Upper lobe of left lung (tissue), 4 donors: ENCODE results near the gene CASQ2.

Experiments
- CTCF ChIP-seq, 6 experiments: fragments of 450-650 bp in 4 of 6; fragments of 200-600 bp in 2 of 6; sonication (generic) in 2 of 6; IDR thresholded peaks; one replicate each; pipeline ENCODE4 v1.5.1; 2016 to 2019; ENCODE audit warnings: antibody characterized with exemption in 6 of 6
- EP300 ChIP-seq, 4 donors: sonication (generic); formaldehyde crosslinking; IDR thresholded peaks; one replicate each; pipeline ENCODE4 v1.5.1; 2017; ENCODE audit warnings: antibody characterized with exemption in 4 of 4, control low read depth in 2 of 4
- POLR2A ChIP-seq, 4 donors: fragments of 450-650 bp; IDR thresholded peaks; one replicate each; pipeline ENCODE4 v1.5.1; 2016 to 2017; ENCODE audit warnings: antibody characterized with exemption in 4 of 4, mild to moderate bottlenecking in 2 of 4
- POLR2AphosphoS5 ChIP-seq, 2 donors: sonication (generic); formaldehyde crosslinking; IDR thresholded peaks; one replicate each; pipeline ENCODE4 v1.5.1; 2017; ENCODE audit warnings: antibody characterized with exemption in 2 of 2

- TF ChIP-seq EP300 (IDR thresholded peaks at IDR 0.05) (peak in 1 of 4 donors; percentile 47), CTCF (IDR thresholded peaks at IDR 0.05) (no peak), POLR2A (IDR thresholded peaks at IDR 0.05) (no peak), POLR2AphosphoS5 (IDR thresholded peaks at IDR 0.05) (peak in 1 of 2 donors; percentile 15)
Observed at GRCh38 chr1:115810609-115811008, 42.1 kb upstream of the CASQ2 start.
